T-helper 1 cell treated with Interleukin-12 subunit alpha and Interleukin-12 subunit beta and Interleukin-4 antibody, amounts not matched to agents 30 μg/mL and 1 μg/mL, for 36 hours (primary cell): ENCODE data around the gene RNF223.
"Not testable (repeated sequence)": the region's sequence is repeated elsewhere in the genome, so short reads cannot be mapped to it uniquely, and the experiment has no call there.

Experiments used
- H3K27ac Mint-ChIP-seq: one replicate; pipeline ENCODE4 v1.8.0; 2021; ENCODE audit warnings: mild to moderate bottlenecking, mixed read lengths
- H3K27me3 Mint-ChIP-seq: one replicate; pipeline ENCODE4 v1.8.0; 2021; ENCODE audit warnings: low read depth, mixed read lengths
- H3K36me3 Mint-ChIP-seq: one replicate; pipeline ENCODE4 v1.8.0; 2021; ENCODE audit warnings: low read depth, mixed read lengths
- H3K4me1 Mint-ChIP-seq: one replicate; pipeline ENCODE4 v1.8.0; 2021; ENCODE audit warnings: low read depth, mixed read lengths
- H3K4me3 Mint-ChIP-seq: one replicate; pipeline ENCODE4 v1.8.0; 2021; ENCODE audit warnings: mild to moderate bottlenecking, moderate library complexity, mixed read lengths
- H3K9me3 Mint-ChIP-seq: one replicate; pipeline ENCODE4 v1.8.0; 2021; ENCODE audit warnings: mixed read lengths

RNF223 gene

GRCh38 chr1:1085911-1086841, 12.1 kb upstream of the RNF223 start:
- Mint-ChIP-seq H3K9me3 (no peaks in the 10 kb centered on the region), H3K27ac (no peak overlapping the region), H3K4me1 (no peaks in the 10 kb centered on the region)

DNA sequence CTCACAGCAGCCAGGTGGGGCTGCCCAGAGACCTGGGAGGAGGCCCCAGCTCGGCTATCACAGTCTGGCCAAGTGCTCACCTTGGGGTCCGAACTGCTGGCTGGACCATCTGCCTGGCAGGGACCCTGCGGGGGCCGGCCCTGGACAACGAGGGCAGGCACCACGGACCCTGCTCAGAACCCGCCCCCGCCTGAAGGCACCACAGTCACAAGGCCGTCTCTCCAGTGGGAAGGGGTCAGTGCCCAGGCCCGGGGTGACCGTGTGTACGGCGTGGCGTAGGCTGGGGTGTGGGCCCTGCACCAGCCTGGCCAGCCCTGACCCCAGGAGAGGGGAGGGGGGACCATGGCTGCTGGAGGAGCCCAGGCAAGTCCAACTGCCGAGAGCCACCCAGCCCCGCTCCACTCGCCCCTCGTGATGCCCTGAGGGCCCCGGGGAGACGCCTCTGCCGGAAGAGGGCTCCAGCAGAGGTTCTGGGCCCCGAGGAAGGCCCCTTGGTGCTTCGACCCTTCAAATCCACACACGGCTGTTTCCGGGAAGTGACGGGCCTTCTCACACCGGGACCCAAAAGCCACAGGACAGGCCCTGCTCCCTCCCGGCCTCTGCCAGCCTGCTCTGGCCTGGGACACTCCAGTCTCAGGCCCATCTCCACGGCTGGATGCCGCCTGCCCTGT, 11.2 kb upstream of the RNF223 start:
- Mint-ChIP-seq H3K27ac (no peak overlapping the region), H3K4me3 (no peak overlapping the region), H3K9me3 (no peaks in the 10 kb centered on the region), H3K27me3 (no peaks in the 10 kb centered on the region), H3K4me1 (no peaks in the 10 kb centered on the region), H3K36me3 (peaks cover 1% of the 10 kb centered on the region)

More at GRCh38 chr1:1085911-1086841, 12.1 kb upstream of the RNF223 start:
- peaks cover 1% of the 10 kb centered on the region for H3K36me3 Mint-ChIP-seq
- no peak overlapping the region for H3K4me3 Mint-ChIP-seq
- no peaks in the 10 kb centered on the region for H3K27me3 Mint-ChIP-seq

DNA sequence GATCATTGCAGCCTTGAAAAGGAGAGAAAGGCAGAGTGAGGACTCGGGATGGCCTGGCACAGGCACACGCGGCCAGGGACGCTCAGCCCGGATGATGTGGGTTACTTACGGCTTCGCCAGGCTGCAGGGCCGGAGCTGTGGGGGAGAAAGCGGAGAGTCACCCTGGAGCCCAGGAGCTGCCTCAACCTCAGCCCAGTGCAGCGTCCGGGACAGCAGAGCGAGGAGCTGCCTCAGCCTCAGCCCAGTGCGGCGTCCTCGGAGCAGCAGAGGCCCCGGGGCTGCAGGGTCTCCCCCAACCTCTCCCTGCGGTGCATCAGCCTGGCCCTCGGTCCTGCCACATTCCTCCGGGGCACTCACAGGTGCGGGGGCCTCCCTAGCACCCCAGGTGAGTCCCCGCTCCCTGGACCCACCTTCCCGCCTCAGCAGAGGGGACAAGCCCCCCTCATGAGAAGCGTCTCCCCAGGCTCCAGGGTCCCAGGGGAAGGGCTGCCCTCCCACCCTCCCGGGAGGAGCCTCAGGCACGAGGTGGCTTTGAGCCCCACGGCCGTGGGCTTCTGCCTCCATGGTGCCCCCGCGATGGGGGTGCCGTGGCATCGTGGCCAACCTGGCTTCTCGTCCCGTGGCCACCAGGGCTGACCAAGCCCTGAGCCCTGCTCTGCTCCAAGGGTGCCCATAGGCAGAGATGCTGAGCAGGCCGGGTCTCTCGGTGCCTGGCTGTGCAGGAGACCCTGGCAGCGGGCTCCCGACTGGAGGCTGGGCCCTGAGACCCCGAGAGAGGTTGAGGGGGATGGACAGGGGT, 10.5 kb upstream of the RNF223 start:
- Mint-ChIP-seq H3K4me1 (no peaks in the 10 kb centered on the region), H3K36me3 (peaks cover 1% of the 10 kb centered on the region), H3K27me3 (no peaks in the 10 kb centered on the region), H3K4me3 (no peak overlapping the region), H3K27ac (no peak overlapping the region), H3K9me3 (no peaks in the 10 kb centered on the region)

- H3K27ac Mint-ChIP-seq = no peak overlapping the region
- H3K27me3 Mint-ChIP-seq = no peaks in the 10 kb centered on the region
- no peak overlapping the region for H3K4me3 Mint-ChIP-seq
- no peaks in the 10 kb centered on the region for H3K4me1 Mint-ChIP-seq
- no peaks in the 10 kb centered on the region for H3K9me3 Mint-ChIP-seq
- peaks cover 1% of the 10 kb centered on the region for H3K36me3 Mint-ChIP-seq
Measured at GRCh38 chr1:1083416-1084371, 9.6 kb upstream of the RNF223 start.

- Mint-ChIP-seq H3K4me3 (no peak overlapping the region), H3K36me3 (peaks cover 1% of the 10 kb centered on the region), H3K27me3 (no peaks in the 10 kb centered on the region), H3K4me1 (no peaks in the 10 kb centered on the region), H3K27ac (no peak overlapping the region), H3K9me3 (no peaks in the 10 kb centered on the region)
Measured at GRCh38 chr1:1082776-1083415, 8.8 kb upstream of the RNF223 start.

DNA sequence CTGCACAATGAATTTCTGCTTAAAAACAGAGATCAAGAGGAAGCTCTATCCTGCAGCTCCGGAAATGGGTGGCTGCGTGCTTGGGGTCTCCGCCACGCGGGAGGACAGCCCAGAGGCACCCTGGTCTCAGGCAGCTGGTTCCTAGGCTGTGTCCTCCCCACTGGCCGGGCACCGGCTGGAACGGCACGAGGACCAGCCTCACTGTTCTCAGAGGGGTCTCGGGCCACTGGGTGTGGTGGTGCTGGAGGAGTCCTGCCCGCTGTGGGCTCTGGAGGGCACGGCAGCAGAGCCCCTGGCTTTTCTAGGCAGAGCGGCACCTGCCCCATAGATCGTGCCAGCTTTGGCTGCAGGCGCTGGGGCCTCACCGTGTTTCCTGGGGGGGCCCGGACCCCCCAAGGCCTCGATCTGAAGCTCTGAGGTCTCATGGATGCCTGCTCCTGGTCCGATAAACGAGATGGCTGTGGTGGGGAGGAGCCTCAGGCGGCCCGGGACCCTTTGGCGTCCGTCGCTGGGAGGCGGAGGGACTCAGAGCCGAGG, 8.2 kb upstream of the RNF223 start:
- Mint-ChIP-seq H3K9me3 (no peaks in the 10 kb centered on the region), H3K4me3 (no peak overlapping the region), H3K27me3 (no peaks in the 10 kb centered on the region), H3K36me3 (peaks cover 1% of the 10 kb centered on the region), H3K4me1 (no peaks in the 10 kb centered on the region), H3K27ac (no peak overlapping the region)

GRCh38 chr1:1081311-1082238, 7.5 kb upstream of the RNF223 start:
- H3K9me3 Mint-ChIP-seq = no peaks in the 10 kb centered on the region
- H3K4me1 Mint-ChIP-seq = no peaks in the 10 kb centered on the region
- no peaks in the 10 kb centered on the region for H3K27me3 Mint-ChIP-seq
- no peak overlapping the region for H3K4me3 Mint-ChIP-seq
- H3K27ac Mint-ChIP-seq = no peak overlapping the region
- peaks cover 1% of the 10 kb centered on the region for H3K36me3 Mint-ChIP-seq

DNA sequence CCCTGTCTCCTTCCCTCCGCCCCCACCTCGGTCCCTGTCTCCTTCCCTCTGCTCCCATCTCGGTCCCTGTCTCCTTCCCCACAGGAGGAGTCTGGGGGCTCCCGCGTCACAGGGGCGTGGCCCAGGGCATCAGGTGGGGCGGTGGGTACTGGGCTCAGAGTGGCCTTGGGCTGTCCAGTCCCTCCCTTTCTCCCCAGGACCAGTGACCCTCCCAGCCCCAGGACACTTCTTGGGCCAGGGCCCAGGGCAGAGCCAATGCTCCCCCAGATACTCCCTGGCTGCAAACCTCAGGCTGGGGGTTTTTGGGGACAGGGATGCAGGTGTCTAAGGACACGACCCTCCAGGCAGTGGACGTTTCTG, 6.8 kb upstream of the RNF223 start:
- Mint-ChIP-seq H3K27ac (no peak overlapping the region), H3K9me3 (no peaks in the 10 kb centered on the region), H3K4me1 (no peaks in the 10 kb centered on the region), H3K36me3 (peaks cover 1% of the 10 kb centered on the region), H3K27me3 (no peaks in the 10 kb centered on the region), H3K4me3 (no peak overlapping the region)

- no peaks in the 10 kb centered on the region for H3K27me3 Mint-ChIP-seq
- peaks cover 1% of the 10 kb centered on the region for H3K36me3 Mint-ChIP-seq
- no peaks in the 10 kb centered on the region for H3K4me1 Mint-ChIP-seq
- H3K4me3 Mint-ChIP-seq = no peak overlapping the region
- no peaks in the 10 kb centered on the region for H3K9me3 Mint-ChIP-seq
- H3K27ac Mint-ChIP-seq = no peak overlapping the region
Measured at GRCh38 chr1:1080122-1080757, 6.1 kb upstream of the RNF223 start.

DNA sequence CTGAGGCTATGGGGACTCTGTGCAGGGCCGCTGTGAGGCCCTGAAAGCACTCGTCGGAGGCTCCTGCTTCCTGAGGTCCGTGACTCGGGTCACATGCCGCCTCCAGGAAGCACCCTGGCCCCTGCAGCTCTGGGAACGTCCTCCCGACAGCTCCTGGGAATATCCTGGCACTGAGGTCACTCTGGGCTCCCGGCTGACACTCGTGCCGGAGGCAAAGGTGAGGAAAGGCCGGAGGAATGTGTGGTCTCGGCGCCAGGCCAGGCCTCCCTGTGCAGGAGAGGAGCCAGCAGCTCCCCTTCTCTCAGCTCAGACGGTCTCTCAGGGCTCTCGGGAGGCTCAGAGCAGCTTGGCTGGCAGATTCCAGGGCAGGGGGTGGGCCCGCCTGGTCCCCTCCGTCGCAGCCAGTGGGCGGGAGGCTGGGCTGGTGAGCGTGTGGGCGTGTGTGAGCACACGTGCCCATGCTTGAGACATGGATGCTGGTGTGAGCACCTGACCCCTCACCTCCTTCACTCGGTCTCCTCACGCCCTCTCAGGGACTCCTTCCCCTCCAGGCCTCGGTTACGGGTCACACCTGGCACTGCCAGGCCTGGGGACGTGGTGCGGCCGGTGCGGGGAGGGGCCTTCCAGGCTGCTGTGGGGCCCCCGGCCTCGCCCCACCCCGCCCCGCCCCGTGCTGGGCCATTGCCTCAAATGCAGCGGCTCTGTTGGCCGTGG, 5.5 kb upstream of the RNF223 start:
- Mint-ChIP-seq H3K27ac (no peak overlapping the region), H3K9me3 (no peaks in the 10 kb centered on the region), H3K4me3 (no peak overlapping the region)

GRCh38 chr1:1077396-1077795, 3.3 kb upstream of the RNF223 start:
- not testable (repeated sequence) for H3K36me3 Mint-ChIP-seq, H3K4me1 Mint-ChIP-seq, H3K9me3 Mint-ChIP-seq, H3K27ac Mint-ChIP-seq, H3K4me3 Mint-ChIP-seq, H3K27me3 Mint-ChIP-seq

More for the DNA sequence above, 5.5 kb upstream of the RNF223 start:
- Mint-ChIP-seq H3K27me3 (no peaks in the 10 kb centered on the region), H3K4me1 (no peaks in the 10 kb centered on the region), H3K36me3 (peaks cover 1% of the 10 kb centered on the region)
